Sigmoid colon (tissue), 4 donors: ENCODE results near the gene DDX31.

ENCODE experiments used
- EP300 ChIP-seq, 4 donors: sonication (generic); formaldehyde crosslinking; IDR thresholded peaks; one replicate each; pipeline ENCODE4 v1.6.1; 2017; ENCODE audit warnings: antibody characterized with exemption in 4 of 4
- POLR2AphosphoS5 ChIP-seq, 4 donors: sonication (generic); formaldehyde crosslinking; IDR thresholded peaks; one replicate each; pipeline ENCODE4 v1.6.1; 2017; ENCODE audit warnings: antibody characterized with exemption in 4 of 4

DNA sequence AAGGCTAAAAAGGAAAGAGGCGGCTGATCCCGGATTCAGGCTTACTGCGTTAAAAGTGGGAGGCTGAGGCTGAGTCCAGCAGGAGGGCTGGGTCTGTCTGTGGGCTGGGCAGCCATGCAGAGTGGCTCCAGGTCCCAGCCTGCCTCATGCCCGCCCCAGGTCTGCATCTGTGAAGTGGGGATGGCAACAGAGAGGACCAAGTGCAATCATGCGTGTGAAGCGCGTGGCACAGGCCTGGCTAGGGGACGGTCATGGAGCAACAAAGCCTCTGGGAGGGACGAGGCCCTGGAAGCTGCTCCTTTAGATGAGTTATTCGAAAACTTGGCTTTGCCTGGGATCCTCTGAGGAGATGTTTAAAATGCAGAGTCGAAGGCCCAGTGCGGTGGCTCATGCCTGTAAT, 117.7 kb downstream of the DDX31 start:
- no peak for TF ChIP-seq POLR2AphosphoS5 (IDR thresholded peaks at IDR 0.05)
- TF ChIP-seq EP300 (IDR thresholded peaks at IDR 0.05) = no peak
